NCI-H2171 treated with DMSO at 0.1 percent for 48 hours (cell line): Measurements from ENCODE around the gene YAF2.
"Not testable (repeated sequence)": the region's sequence is repeated elsewhere in the genome, so short reads cannot be mapped to it uniquely, and the experiment has no call there.

Source experiments
- DNase-seq: peaks from one replicate; lab custom pipeline; 2025; lab: John Stamatoyannopoulos, UW

The YAF2 gene

GRCh38 chr12:42255221-42255865 lies 17.3 kb upstream of the YAF2 start:
- DNase-seq: no peak

- not testable (repeated sequence) for DNase-seq
Observed at GRCh38 chr12:42252645-42253044, 14.6 kb upstream of the YAF2 start.

- not testable (repeated sequence) for DNase-seq
Observed at GRCh38 chr12:42249033-42249432, 11.0 kb upstream of the YAF2 start.

- DNase-seq: no peak
Observed at GRCh38 chr12:42240131-42240750, 2.2 kb upstream of the YAF2 start.

GRCh38 chr12:42237853-42238239 lies 202 bp downstream of the YAF2 start:
- DNase-seq: no peak

- peak; percentile 71 for DNase-seq
Observed at GRCh38 chr12:42237052-42237852, 796 bp downstream of the YAF2 start.

GRCh38 chr12:42236017-42236416 lies 2.0 kb downstream of the YAF2 start:
- no peak for DNase-seq

- no peak for DNase-seq
Observed at GRCh38 chr12:42235426-42235825, 2.6 kb downstream of the YAF2 start.

- no peak for DNase-seq
Observed at GRCh38 chr12:42234970-42235369, 3.1 kb downstream of the YAF2 start.

GRCh38 chr12:42227525-42227924 lies 10.5 kb downstream of the YAF2 start:
- not testable (repeated sequence) for DNase-seq

- not testable (repeated sequence) for DNase-seq
Observed at GRCh38 chr12:42224501-42224900, 13.5 kb downstream of the YAF2 start.

- no peak for DNase-seq
Observed at GRCh38 chr12:42222724-42223123, 15.3 kb downstream of the YAF2 start.

- DNase-seq: no peak
Observed at GRCh38 chr12:42221726-42222125, 16.3 kb downstream of the YAF2 start.

GRCh38 chr12:42217656-42218055 lies 20.4 kb downstream of the YAF2 start:
- DNase-seq: no peak

- DNase-seq: no peak
Observed at GRCh38 chr12:42216737-42217136, 21.3 kb downstream of the YAF2 start.

GRCh38 chr12:42215759-42216158 lies 22.3 kb downstream of the YAF2 start:
- DNase-seq: not testable (repeated sequence)

GRCh38 chr12:42213954-42214426 lies 24.1 kb downstream of the YAF2 start:
- no peak for DNase-seq

GRCh38 chr12:42213023-42213422 lies 25.0 kb downstream of the YAF2 start:
- peak; percentile 72 for DNase-seq

GRCh38 chr12:42208574-42208973 lies 29.5 kb downstream of the YAF2 start:
- no peak for DNase-seq

GRCh38 chr12:42204819-42205218 lies 33.2 kb downstream of the YAF2 start:
- DNase-seq: no peak

- no peak for DNase-seq
Observed at GRCh38 chr12:42204362-42204761, 33.7 kb downstream of the YAF2 start.

- no peak for DNase-seq
Observed at GRCh38 chr12:42201063-42201462, 37.0 kb downstream of the YAF2 start.

- no peak for DNase-seq
Observed at GRCh38 chr12:42199007-42199406, 39.0 kb downstream of the YAF2 start.
